HepG2 (cell line): ENCODE data around the gene ALG14.

Experiments
- ATF7 ChIP-seq, 2 experiments: fragments of 450-650 bp in 1 of 2; sonication (generic) in 1 of 2; formaldehyde crosslinking in 1 of 2; IDR thresholded peaks; 2 replicates each; pipeline versions ENCODE4 v1.4.0 to v1.6.1; 2016 to 2020; ENCODE audit warnings: antibody characterized with exemption in 1 of 2, mild to moderate bottlenecking in 1 of 2, missing genetic modification reagents in 1 of 2
- MAX ChIP-seq: IDR thresholded peaks from 2 replicates; pipeline ENCODE4 v1.6.1; 2012; ENCODE audit warnings: inconsistent platforms
- MZF1 ChIP-seq: sonication (generic); formaldehyde crosslinking; IDR thresholded peaks from 2 replicates; pipeline ENCODE4 v1.8.1; 2023; ENCODE audit warnings: mild to moderate bottlenecking, missing genetic modification reagents, borderline replicate concordance
- NRL ChIP-seq: sonication (generic); formaldehyde crosslinking; IDR thresholded peaks from 2 replicates; pipeline ENCODE4 v1.5.0; 2020; ENCODE audit warnings: missing genetic modification reagents, mild to moderate bottlenecking, moderate library complexity, borderline replicate concordance
- POLR2AphosphoS5 ChIP-seq: IDR thresholded peaks from 2 replicates; pipeline ENCODE4 v1.6.1; 2012; ENCODE audit warnings: low read depth, low read length
- SMAD1 ChIP-seq: sonication (generic); formaldehyde crosslinking; IDR thresholded peaks from 2 replicates; pipeline ENCODE4 v1.4.0; 2020; ENCODE audit warnings: missing genetic modification reagents, low read depth, mild to moderate bottlenecking, borderline replicate concordance
- SRSF9 ChIP-seq: fragments of 200-400 bp; formaldehyde crosslinking; IDR thresholded peaks from 2 replicates; pipeline ENCODE4 v1.6.1; 2018; ENCODE audit warnings: borderline replicate concordance, mild to moderate bottlenecking, low read depth, low read length; ENCODE audit not compliant: insufficient read depth, poor library complexity, severe bottlenecking
- TRIM24 ChIP-seq: sonication (generic); formaldehyde crosslinking; IDR thresholded peaks from 2 replicates; pipeline ENCODE4 v1.8.0; 2022; ENCODE audit warnings: mild to moderate bottlenecking, missing genetic modification reagents
- ZNF558 ChIP-seq: sonication (generic); formaldehyde crosslinking; IDR thresholded peaks from 2 replicates; pipeline ENCODE4 v1.9.0; 2022; ENCODE audit warnings: mild to moderate bottlenecking, missing genetic modification reagents, borderline replicate concordance
- TF ChIP-seq, protein P1 (sequence below): sonication (generic); formaldehyde crosslinking; IDR thresholded peaks from 2 replicates; pipeline ENCODE4 v1.5.0; 2020; ENCODE audit warnings: mild to moderate bottlenecking, missing genetic modification reagents, moderate library complexity

DNA sequence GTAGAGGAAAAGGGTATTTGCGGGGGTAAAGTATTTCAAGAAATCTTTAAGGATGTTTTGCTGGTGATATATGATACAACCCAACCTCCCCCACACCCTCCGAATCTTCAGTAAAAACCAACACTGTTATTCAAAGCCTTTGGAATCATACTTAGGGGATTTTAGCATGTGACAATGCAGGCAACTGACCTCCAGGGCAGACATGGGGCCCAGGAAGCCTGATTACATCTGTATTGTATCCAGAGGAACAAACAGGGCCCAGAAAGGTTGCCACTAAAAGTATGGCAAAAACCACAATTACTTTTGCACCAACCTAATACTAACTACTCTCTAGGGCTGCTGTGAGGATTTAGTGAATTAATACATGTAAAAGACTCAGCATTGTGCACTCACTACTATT, 102.0 kb downstream of the ALG14 start:
- no peak for TF ChIP-seq MZF1 (CRISPR knock-in tag)
- TF ChIP-seq, protein P1, sequence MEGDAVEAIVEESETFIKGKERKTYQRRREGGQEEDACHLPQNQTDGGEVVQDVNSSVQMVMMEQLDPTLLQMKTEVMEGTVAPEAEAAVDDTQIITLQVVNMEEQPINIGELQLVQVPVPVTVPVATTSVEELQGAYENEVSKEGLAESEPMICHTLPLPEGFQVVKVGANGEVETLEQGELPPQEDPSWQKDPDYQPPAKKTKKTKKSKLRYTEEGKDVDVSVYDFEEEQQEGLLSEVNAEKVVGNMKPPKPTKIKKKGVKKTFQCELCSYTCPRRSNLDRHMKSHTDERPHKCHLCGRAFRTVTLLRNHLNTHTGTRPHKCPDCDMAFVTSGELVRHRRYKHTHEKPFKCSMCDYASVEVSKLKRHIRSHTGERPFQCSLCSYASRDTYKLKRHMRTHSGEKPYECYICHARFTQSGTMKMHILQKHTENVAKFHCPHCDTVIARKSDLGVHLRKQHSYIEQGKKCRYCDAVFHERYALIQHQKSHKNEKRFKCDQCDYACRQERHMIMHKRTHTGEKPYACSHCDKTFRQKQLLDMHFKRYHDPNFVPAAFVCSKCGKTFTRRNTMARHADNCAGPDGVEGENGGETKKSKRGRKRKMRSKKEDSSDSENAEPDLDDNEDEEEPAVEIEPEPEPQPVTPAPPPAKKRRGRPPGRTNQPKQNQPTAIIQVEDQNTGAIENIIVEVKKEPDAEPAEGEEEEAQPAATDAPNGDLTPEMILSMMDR (CRISPR knock-in tag) = no peak
- TF ChIP-seq TRIM24 (CRISPR knock-in tag) = no peak
- TF ChIP-seq MAX = no peak
- TF ChIP-seq SRSF9 = no peak
- TF ChIP-seq ATF7 (IDR thresholded peaks at IDR 0.05) = no peak
- no peak for TF ChIP-seq ATF7 (CRISPR knock-in tag; IDR thresholded peaks at IDR 0.05)
- TF ChIP-seq ZNF558 = no peak
- TF ChIP-seq SMAD1 = no peak
- TF ChIP-seq NRL (CRISPR knock-in tag) = no peak
- no peak for TF ChIP-seq POLR2AphosphoS5
